G401.6 (cell line): Measurements from ENCODE around the gene FRMD4B.
A peak's percentile ranks its signal among the peaks of the same experiment; 100 is the strongest.

ENCODE experiments used
- FAIRE-seq: peaks from 2 replicates; lab custom pipeline; 2012; peaks lifted over from hg19 to GRCh38; lab: Jason Lieb, UNC

FRMD4B gene

GRCh38 chr3:69166446-69166845 lies 219.4 kb downstream of the FRMD4B start:
- no peak for FAIRE-seq

DNA sequence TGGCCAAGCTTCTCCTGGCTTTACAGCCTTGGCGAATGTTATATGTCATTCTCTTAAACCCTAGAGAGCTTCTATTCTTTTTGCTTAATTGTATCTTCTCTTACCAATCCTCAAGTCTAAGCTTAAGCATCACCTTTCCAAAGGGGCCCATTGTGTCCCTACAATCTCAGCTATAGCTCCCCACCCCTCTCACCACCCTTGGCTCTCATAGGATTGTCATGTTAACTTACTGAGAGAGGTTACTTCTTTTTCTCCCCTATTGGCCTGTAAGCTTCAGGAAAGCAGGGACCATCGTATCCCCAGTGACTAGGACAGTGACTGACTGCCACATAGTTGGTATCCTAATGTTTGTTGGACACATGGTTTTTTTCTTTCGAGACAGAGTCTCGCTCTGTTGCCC lies 220.1 kb downstream of the FRMD4B start:
- no peak for FAIRE-seq

- FAIRE-seq: no peak
These were observed 221.6 kb downstream of the FRMD4B start for GRCh38 chr3:69164296-69164695.

DNA sequence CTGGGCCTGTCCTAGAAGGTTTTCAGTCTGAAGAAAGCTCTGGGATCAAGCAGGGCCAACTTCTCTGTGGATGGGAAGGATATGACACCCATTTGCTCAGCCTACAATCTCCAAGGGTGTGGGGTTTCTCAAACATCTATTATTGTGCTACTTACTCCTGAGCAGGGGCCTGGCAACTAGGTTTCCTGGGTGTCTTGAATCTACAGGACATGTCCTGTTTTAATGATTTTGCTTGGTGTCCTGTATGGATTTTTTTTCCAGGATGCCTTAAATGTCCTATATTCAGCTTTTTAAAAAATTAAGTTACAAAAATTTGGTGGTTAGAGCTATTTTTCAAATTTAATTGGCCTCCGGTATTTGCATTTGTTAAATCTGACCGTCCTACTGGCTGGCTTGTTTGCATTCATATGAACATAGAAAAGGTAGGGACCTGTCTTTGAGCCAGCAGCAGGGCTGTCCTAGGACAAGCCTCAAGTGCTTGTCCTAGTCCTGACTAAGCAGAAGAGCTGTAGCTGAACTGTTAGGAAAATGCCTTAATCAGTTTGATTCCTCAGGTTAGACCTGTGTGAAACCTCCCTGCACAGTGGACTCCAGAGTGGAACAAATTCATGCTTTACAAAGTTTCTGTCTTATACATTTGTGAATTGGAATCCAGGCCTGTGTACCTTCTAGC lies 223.4 kb downstream of the FRMD4B start:
- no peak for FAIRE-seq

GRCh38 chr3:69161587-69162307 lies 224.1 kb downstream of the FRMD4B start:
- FAIRE-seq: peak; percentile 98

DNA sequence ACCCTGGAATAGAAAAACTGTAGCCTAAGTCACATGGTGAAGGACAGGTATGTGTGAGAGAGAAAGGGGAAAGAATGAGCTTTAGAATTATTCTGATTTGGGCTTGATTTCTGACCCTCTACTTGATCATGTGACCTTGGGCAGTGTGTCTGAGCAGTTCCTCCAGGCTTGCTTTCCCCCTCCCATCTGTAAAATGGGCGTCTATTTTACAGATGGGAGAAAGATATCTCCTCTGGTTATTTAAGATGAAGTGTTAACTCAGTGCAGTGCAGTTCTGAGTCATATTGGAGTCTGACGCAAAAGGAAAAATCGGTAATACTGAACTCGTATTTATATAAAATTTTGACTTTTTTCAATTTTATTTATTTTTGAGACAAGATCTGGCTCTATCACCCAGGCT lies 225.4 kb downstream of the FRMD4B start:
- FAIRE-seq: no peak

- FAIRE-seq: no peak
These were observed 225.8 kb downstream of the FRMD4B start for GRCh38 chr3:69160107-69160506.

DNA sequence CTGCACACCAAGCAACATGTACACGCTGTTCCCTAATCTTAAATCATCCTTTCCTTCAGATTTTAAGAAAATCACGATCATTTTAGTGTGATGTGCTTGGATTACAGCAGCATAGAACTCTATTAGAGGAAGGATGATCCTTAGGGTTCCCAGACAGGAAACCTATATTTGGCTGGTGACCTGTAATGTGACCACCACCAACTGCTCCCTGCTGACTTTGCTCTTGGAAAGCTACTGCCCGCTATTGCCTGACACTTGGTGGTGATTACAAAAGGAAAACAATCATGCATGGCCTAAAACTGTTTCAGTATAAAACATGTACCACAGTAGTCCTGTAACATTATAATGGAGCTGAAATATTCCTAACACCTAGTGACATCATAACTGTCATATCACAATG lies 236.3 kb downstream of the FRMD4B start:
- no peak for FAIRE-seq

DNA sequence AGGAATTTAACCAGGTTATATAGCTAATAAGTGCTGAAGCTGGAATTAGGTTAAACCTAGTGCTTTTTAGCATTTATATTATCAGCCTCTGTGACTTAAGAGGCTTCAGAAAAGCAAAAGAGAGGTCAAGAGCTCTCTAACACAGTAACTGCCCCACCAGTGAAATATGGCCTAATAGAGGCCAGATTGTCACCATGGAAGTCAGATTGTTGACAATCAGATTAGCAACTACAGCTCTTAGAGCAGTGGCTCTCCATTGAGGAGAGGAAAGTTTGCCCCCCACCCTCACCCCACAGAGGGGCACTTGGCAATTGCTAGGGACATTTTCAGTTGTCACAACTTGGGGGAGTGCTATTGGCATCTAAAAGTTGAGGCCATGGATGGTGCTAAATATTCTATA lies 240.2 kb downstream of the FRMD4B start:
- FAIRE-seq: no peak

DNA sequence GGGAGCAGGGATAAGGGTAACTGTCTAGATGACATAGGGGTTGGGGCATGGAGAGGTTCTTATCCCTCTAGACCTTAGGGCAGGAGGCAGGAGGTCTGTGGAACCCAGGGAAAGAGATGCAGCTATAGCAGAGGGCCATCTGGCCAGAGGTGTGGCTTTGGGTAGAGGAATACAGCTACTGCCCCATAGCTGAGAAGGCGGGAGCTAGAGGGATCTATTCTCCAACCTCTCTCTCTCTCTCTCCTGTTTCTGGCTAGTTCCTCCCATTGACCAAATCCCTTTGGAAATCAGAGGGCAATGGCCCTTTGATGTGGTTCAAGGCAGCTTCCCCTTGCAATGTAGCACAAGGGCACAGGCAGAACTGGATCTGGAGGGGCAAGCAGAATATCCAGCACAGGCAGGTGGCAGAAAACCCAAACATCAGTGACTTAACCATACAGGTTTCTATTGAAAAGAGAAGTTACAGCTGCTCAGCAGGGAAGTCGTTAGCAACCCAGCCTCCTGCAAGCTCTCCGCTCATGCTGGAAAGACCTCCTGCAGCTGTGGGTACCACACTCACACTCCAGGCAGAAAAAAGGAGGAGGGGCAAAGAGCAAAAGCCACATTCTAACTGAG lies 241.2 kb downstream of the FRMD4B start:
- FAIRE-seq: no peak

- no peak for FAIRE-seq
These were observed 242.3 kb downstream of the FRMD4B start for GRCh38 chr3:69143612-69144011.

- FAIRE-seq: no peak
These were observed 243.0 kb downstream of the FRMD4B start for GRCh38 chr3:69142797-69143454.

- no peak for FAIRE-seq
These were observed 243.8 kb downstream of the FRMD4B start for GRCh38 chr3:69142090-69142489.

DNA sequence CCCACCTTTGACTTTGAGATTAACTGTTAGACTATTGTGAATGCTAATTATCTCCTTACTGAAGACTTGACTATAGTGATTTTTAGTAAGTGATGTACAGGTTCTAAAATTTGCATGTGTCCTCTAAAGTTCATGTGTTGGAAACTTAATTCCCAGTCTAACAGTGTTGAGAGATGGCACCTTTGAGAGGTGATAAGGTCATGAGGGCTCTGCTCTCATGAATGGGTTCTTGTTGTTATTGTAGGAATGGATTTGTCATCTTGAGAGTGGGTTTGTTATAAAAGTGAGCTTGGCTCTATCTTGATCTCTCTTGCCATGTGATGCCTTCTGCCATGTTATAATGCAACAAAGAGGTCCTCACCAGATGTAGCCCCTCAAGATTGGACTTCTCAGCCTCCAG lies 244.6 kb downstream of the FRMD4B start:
- FAIRE-seq: no peak

- FAIRE-seq: no peak
These were observed 248.5 kb downstream of the FRMD4B start for GRCh38 chr3:69137412-69137811.

DNA sequence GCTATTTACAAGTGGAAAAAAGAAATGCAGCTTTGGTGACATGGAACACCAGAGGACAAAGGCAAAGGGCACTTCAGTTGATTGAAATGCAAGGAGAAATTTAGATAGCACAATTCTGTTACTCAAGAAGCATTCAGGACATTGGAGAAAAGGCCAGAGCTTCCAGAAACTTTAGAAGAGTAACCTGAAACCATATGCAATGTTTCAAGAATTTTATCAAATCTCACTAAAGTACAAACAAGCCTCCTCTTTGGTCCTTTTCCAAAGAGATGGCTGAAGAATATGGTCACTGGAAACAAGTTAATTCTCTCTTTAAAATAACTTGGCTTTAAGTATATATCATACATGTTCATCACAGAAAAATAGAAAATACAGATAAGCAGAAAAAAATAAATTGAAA lies 248.9 kb downstream of the FRMD4B start:
- no peak for FAIRE-seq

DNA sequence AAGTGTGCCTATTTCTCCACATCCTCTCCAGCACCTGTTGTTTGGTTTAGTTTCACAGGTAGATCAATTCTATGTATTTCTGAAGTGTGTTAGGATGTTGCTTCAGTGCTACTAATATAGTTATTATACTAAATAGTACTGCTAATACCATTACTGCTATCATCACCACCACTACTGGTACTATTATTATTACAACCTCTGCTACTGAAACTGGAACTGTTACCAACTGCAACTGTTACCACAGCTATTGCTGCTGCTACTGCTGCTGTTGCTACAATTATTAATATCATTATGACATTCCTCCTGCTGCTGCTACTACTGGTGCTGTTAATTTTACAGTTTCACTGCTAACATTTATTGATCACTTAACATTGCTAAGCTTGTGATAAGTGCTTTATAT lies 255.2 kb downstream of the FRMD4B start:
- FAIRE-seq: no peak

DNA sequence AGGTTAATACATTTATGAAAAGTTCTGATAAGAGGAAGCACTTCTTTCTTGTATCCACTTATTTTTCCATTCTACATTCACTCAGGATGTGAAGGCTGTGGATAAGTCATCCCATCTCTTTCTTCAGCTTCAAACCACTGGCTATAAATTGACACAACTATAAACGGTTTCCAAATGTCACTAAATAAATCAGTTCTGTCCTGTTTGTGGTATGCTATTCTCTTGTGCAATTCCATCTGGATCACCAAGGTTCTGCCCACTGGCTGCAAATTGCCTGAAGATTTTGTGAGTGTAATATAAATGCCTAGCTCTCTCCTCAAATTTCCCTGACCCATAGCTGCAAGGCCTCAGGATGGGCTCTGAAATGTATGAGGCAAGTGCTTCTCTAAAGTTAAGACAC lies 256.4 kb downstream of the FRMD4B start:
- no peak for FAIRE-seq

DNA sequence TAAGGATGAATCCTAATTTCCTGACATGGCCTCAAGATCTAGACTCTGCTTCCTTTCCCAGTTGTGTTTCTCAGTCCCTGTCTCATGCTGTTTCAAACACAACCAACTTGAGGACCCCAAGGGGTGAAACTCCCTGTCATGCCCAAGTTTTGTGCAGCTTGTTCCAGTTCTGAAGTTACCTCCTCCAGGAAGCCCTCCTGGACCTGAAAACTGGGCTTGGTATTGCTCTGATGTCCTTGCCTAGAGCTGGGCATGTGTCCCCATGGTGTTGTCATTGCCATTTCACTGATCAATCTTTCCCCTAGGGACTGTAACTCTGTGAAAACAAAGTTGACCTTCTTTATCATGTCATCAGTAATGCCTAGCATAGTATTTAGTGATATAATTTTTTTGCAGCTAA lies 257.4 kb downstream of the FRMD4B start:
- no peak for FAIRE-seq

DNA sequence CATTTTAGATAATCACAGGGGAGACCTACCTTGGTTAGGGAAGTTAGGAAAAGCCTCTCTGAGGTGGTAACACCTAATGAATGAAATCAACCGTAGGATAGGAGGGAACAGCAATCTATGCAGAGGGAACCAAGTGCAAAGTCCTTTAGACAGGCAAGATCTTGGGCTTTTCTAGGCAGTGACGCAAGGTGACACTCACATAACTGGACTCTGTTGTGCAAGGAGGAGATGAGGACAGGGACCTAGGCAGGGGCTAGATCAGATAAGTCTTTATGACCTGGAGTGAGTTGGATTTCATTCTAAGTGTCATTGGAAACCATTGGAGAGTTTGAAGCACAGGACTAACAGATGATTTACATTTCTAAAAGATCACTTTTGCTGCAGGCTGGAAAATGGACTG lies 258.9 kb downstream of the FRMD4B start:
- no peak for FAIRE-seq

DNA sequence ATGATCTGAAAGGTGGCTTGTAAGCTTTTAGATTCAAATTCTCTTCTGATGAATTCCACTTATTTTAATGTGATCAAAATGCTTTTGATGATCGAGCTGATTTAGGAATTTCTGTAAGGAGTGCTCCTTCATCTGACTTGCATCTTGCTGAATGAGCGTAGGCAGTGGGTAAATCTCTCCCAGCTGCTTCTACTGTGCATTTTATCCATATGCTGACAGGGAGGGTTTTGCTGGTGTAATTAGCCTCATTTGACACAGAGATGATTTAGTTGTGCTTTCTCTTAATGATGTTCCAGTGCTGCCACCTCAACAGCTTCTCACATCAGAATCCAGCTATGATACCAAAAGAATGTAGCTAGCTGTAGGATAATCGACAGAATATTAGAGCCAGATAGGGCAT lies 259.7 kb downstream of the FRMD4B start:
- FAIRE-seq: no peak

DNA sequence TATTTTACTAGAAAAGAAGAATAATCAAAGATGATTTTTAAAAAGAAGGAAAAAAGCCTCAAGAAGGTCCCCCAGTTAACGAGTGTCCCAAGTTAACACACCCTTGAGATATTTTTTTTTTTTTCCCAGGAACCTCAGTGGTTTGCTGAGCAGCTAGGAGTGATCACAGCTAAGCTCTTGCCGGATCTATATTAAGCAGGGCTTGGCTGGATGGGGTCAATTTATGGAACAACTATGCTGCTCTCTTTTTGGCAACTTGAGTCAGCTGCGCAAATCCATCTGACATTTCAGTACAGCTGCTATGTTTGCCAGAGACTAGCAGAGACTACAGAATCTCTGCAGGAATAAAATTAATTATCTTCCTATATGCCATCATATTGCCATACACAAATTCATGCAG lies 263.5 kb downstream of the FRMD4B start, which contains the start of gene LMOD3:
TSS of gene LMOD3 (minus strand) at position 193 of the 400 bp plus-strand sequence. CDS start 209 bp downstream, outside the sequence.
- no peak for FAIRE-seq

DNA sequence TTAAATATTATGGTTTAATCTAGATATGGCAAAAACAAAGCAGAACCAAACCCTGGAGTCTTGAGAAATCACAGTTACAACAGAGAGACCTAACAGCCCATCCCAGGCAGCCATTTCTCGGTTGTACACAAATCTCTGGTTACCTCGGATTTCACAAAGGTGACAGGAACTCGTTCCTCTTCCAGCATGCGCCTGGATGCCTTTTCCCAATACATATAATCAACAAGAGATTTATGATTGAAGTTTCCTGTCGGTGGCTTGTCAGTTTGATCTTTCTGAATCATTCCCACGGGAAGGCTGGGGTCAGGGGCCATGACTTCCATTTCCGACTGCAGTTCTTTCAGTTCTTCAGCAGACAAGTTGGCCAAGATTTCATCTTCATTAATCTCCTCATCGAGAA lies 263.9 kb downstream of the FRMD4B start:
- no peak for FAIRE-seq
